ENCODE results near the gene PDLIM1. TPM values are rescaled to one million over a fixed set of nuclear protein-coding genes. Genes with fewer than 3 reads are reported as not detected.
A peak's percentile ranks its signal among the peaks of the same experiment; 100 is the strongest.

The PDLIM1 gene
- total and polyA plus RNA-seq, 2 of the 8 experiments (the other 6 are each of a cell fraction or from before 2014, with no cell fraction given) = 169 to 245 TPM

- no peak overlapping the region for H3K4me3 ChIP-seq (ENCODE audit: extremely low read depth in 1 of 4, insufficient read depth in 2 of 4, low read depth in 3 of 4, low read length in 4 of 4)
- FAIRE-seq (no peak), DNase-seq (ENCODE audit: low read depth in 1 of 2, low spot score in 2 of 2) (no peak)
- no peaks in the 10 kb centered on the region; a peak in 1 of 8 replicates for H3K36me3 ChIP-seq (ENCODE audit: control insufficient read depth in 2 of 4, insufficient read depth in 4 of 4, low read length in 3 of 4)
- H3K23me2 ChIP-seq (ENCODE audit: low read depth, low read length) = no peaks in the 10 kb centered on the region
- peaks cover 0 to 5% (median 3%) of the 10 kb centered on the region in 4 experiments; a peak in 5 of 7 replicates for H3K4me1 ChIP-seq (replicated peaks in 1 of 4; ENCODE audit: control insufficient read depth in 3 of 4, insufficient read depth in 4 of 4, low read length in 3 of 4)
- H3K27me3 ChIP-seq (replicated peaks in 1 of 4; ENCODE audit: control insufficient read depth in 3 of 4, extremely low read depth in 1 of 4, insufficient read depth in 3 of 4, low read length in 3 of 4) = no peaks in the 10 kb centered on the region
- H2BK20ac ChIP-seq (ENCODE audit: low read length) = peak overlapping the region; percentile 94
- no peak overlapping the region; the same call in 1 of the 2 replicates for H4K8ac ChIP-seq (ENCODE audit: extremely low read depth, insufficient read depth, low read length)
- no peaks in the 10 kb centered on the region for H3K9me3 ChIP-seq (ENCODE audit: insufficient read depth in 2 of 2, low read depth in 1 of 2, low read length in 1 of 2)
- H4K91ac ChIP-seq (replicated peaks; ENCODE audit: insufficient read length, low read length) = peak overlapping the region; percentile 67
- peak overlapping the region; percentile 99 for H3K18ac ChIP-seq (ENCODE audit: extremely low read depth, low read length)
- H3K79me1 ChIP-seq (ENCODE audit: low read depth, low read length) = no peaks in the 10 kb centered on the region
- H3K9ac ChIP-seq (replicated peaks in 1 of 4; ENCODE audit: extremely low read depth in 1 of 4, low read depth in 3 of 4, low read length in 3 of 4) = peak overlapping the region in 1 of 4 experiments; percentile 38; a peak in 3 of 7 replicates
- H4K5ac ChIP-seq (ENCODE audit: insufficient read length, low read depth, low read length) = peak overlapping the region; percentile 38
- no peak overlapping the region for H3K56ac ChIP-seq (replicated peaks; ENCODE audit: insufficient read length, low read depth, low read length)
- no peaks in the 10 kb centered on the region for H4K20me1 ChIP-seq (replicated peaks in 1 of 2; ENCODE audit: control insufficient read depth in 1 of 2, insufficient read depth in 2 of 2, low read length in 2 of 2)
- H3K4me2 ChIP-seq (ENCODE audit: insufficient read depth in 1 of 2, low read depth in 2 of 2, low read length in 2 of 2) = peak overlapping the region in 1 of 2 experiments; percentile 25; a peak in 1 of 4 replicates
- peak overlapping the region; percentile 92 for H2BK5ac ChIP-seq (ENCODE audit: low read depth, low read length)
- no peak overlapping the region for H3K14ac ChIP-seq (ENCODE audit: insufficient read length)
- H2AFZ ChIP-seq (ENCODE audit: low read length) = peak overlapping the region; percentile 93
- H3K79me2 ChIP-seq (ENCODE audit: control insufficient read depth in 1 of 2, insufficient read depth in 2 of 2, low read length in 2 of 2) = no peaks in the 10 kb centered on the region
- no peak overlapping the region for H2BK120ac ChIP-seq (replicated peaks; ENCODE audit: low read depth, low read length)
- peak overlapping the region; percentile 99 for H2BK12ac ChIP-seq (ENCODE audit: low read depth, low read length)
- H3K4ac ChIP-seq (replicated peaks; ENCODE audit: insufficient read length, low read depth, low read length) = peak overlapping the region; percentile 12
- peak overlapping the region; percentile 62; the same call in 1 of the 2 replicates for H3K27ac ChIP-seq (ENCODE audit: low read depth, low read length)
- no peak for TF ChIP-seq ZNF274 (IDR thresholded peaks at IDR 0.05; ENCODE audit: borderline replicate concordance, extremely low read depth, low read length)
- TF ChIP-seq GABPA (IDR thresholded peaks at IDR 0.05; ENCODE audit: borderline replicate concordance, insufficient read depth, low read length) = no peak
- peak in 1 of 2 experiments; percentile 7; a peak in 1 of 4 replicates for TF ChIP-seq RAD21 (IDR thresholded peaks at IDR 0.05 in 1 of 2, conservative IDR thresholded peaks at IDR 0.05 in 1 of 2; ENCODE audit: low read depth in 2 of 2, low read length in 2 of 2)
- TF ChIP-seq SP4 (IDR thresholded peaks at IDR 0.05; ENCODE audit: low read length) = no peak
- no peak for TF ChIP-seq MAX (IDR thresholded peaks at IDR 0.05)
- no peak for TF ChIP-seq TAF7 (optimal IDR thresholded peaks at IDR 0.05; ENCODE audit: borderline replicate concordance, low read depth, low read length)
- peak overlapping the region; percentile 84; the same call in 1 of the 2 replicates for H2AK5ac ChIP-seq (ENCODE audit: low read depth, low read length)
- H2BK15ac ChIP-seq (ENCODE audit: low read length) = peak overlapping the region; percentile 76; the same call in 1 of the 2 replicates
- ChIA-PET CTCF (ENCODE audit: partially characterized antibody) (interaction anchor here (0.6 to 3.0 kb wide), 14 partner anchors 9 to 580 kb away, joined by 3 to 18 read pairs (median 3); no protein-coding TSS in a partner anchor), POLR2A (ENCODE audit: partially characterized antibody) (interaction anchor here (0.9 to 3.4 kb wide), 2 partner anchors 21 to 26 kb away, joined by 3 to 27 read pairs; no protein-coding TSS in a partner anchor)
- WGBS, 2 experiments (ENCODE audit: extremely low coverage in 1 of 2, insufficient coverage in 1 of 2, insufficient read length in 1 of 2, insufficient replicate concordance in 2 of 2, low coverage in 1 of 2, low lambda C conversion rate in 2 of 2, missing lambda C conversion rate in 1 of 2) = 70% methylated on average over 7 of the region's 8 CpGs; no CpG with 5 or more reads in 1 of the 2 experiments
- no peak overlapping the region for H3K23ac ChIP-seq (ENCODE audit: insufficient read length)
Measured at GRCh38 chr10:95208702-95209391, 82.0 kb downstream of the PDLIM1 start.

Measured in H1 (cell line).